Astrocyte (in vitro differentiated cells and primary cell): ENCODE data around the gene FAM171A2. TPM values are rescaled to one million over a fixed set of nuclear protein-coding genes. Genes with fewer than 3 reads are reported as not detected.

Source experiments
- DNase-seq: peaks from one replicate; pipeline ENCODE4 v3.0.0-alpha.2; 2010; ENCODE audit warnings: low read depth
- FAIRE-seq: peaks from 2 replicates; lab custom pipeline; 2011; peaks lifted over from hg19 to GRCh38; lab: Jason Lieb, UNC
- H2AFZ ChIP-seq: 2 replicates; pipeline ENCODE4 v1.6.0; 2012; ENCODE audit warnings: low read depth, low read length, inconsistent platforms
- H3K27ac ChIP-seq: 2 replicates; pipeline ENCODE4 v1.5.1; 2011; ENCODE audit warnings: low read depth, low read length, inconsistent platforms
- H3K27me3 ChIP-seq: 2 replicates; pipeline ENCODE4 v1.6.0; 2011; ENCODE audit warnings: low read length, inconsistent platforms; ENCODE audit not compliant: insufficient read depth
- H3K36me3 ChIP-seq: 2 replicates; pipeline ENCODE4 v1.5.1; 2011; ENCODE audit warnings: low read length, inconsistent platforms; ENCODE audit not compliant: insufficient read depth
- H3K4me1 ChIP-seq: 2 replicates; pipeline ENCODE4 v1.5.1; 2011; ENCODE audit warnings: low read length, inconsistent platforms; ENCODE audit not compliant: insufficient read depth
- H3K4me2 ChIP-seq: 2 replicates; pipeline ENCODE4 v1.6.0; 2012; ENCODE audit warnings: low read length, inconsistent platforms
- H3K4me3 ChIP-seq: 2 replicates; pipeline ENCODE4 v1.5.1; 2011; ENCODE audit warnings: low read depth, mild to moderate bottlenecking, low read length, inconsistent platforms; ENCODE audit not compliant: insufficient read depth
- H3K79me2 ChIP-seq: 2 replicates; pipeline ENCODE4 v1.6.0; 2012; ENCODE audit warnings: mild to moderate bottlenecking, low read length, inconsistent platforms; ENCODE audit not compliant: insufficient read depth
- H3K9ac ChIP-seq: 2 replicates; pipeline ENCODE4 v1.6.0; 2012; ENCODE audit warnings: mild to moderate bottlenecking, low read length, inconsistent platforms
- H3K9me3 ChIP-seq: 2 replicates; pipeline ENCODE4 v1.5.1; 2012; ENCODE audit warnings: low read depth, mild to moderate bottlenecking, low read length, inconsistent platforms; ENCODE audit not compliant: insufficient read depth
- H4K20me1 ChIP-seq: 2 replicates; pipeline ENCODE4 v1.6.0; 2012; ENCODE audit warnings: low read length, inconsistent platforms; ENCODE audit not compliant: insufficient read depth
- H3K27ac Mint-ChIP-seq: one replicate; pipeline ENCODE4 v1.8.0; 2021; ENCODE audit warnings: mild to moderate bottlenecking, mixed read lengths; ENCODE audit not compliant: unreplicated experiment
- H3K27me3 Mint-ChIP-seq: one replicate; pipeline ENCODE4 v1.8.0; 2021; ENCODE audit warnings: low read depth, mixed read lengths; ENCODE audit not compliant: unreplicated experiment
- H3K36me3 Mint-ChIP-seq: one replicate; pipeline ENCODE4 v1.8.0; 2021; ENCODE audit warnings: low read depth, mixed read lengths; ENCODE audit not compliant: unreplicated experiment
- H3K4me1 Mint-ChIP-seq: one replicate; pipeline ENCODE4 v1.8.0; 2021; ENCODE audit warnings: low read depth, mixed read lengths; ENCODE audit not compliant: unreplicated experiment
- H3K4me3 Mint-ChIP-seq: one replicate; pipeline ENCODE4 v1.8.0; 2021; ENCODE audit warnings: mild to moderate bottlenecking, moderate library complexity, mixed read lengths; ENCODE audit not compliant: unreplicated experiment
- H3K9me3 Mint-ChIP-seq: one replicate; pipeline ENCODE4 v1.8.0; 2021; ENCODE audit warnings: mild to moderate bottlenecking, mixed read lengths; ENCODE audit not compliant: unreplicated experiment
- CTCF ChIP-seq: IDR thresholded peaks from 2 replicates; pipeline ENCODE4 v1.5.1; 2011; ENCODE audit warnings: low read depth, mild to moderate bottlenecking, inconsistent platforms, low read length, moderate library complexity; ENCODE audit not compliant: insufficient read depth
- EZH2 ChIP-seq: IDR thresholded peaks from 2 replicates; pipeline ENCODE4 v1.6.1; 2012; ENCODE audit warnings: mild to moderate bottlenecking, low read length, inconsistent platforms; ENCODE audit not compliant: insufficient read depth
- total RNA-seq: library from RNA; stranded (reverse); gene quantifications from 2 replicates; pipeline ENCODE4 v1.2.1, GENCODE V29; 2021

FAM171A2 gene
- total RNA-seq, 1 donor from 2014 or later = 18.2 TPM

GRCh38 chr17:44375196-44376017, 11.8 kb upstream of the FAM171A2 start:
- H3K27me3 ChIP-seq = peaks cover 2% of the 10 kb centered on the region
- DNase-seq = no peak
- H3K4me1 ChIP-seq = no peaks in the 10 kb centered on the region
- no peaks in the 10 kb centered on the region for H4K20me1 ChIP-seq
- no peaks in the 10 kb centered on the region for H3K79me2 ChIP-seq
- Mint-ChIP-seq H3K27me3 (peaks cover 18% of the 10 kb centered on the region), H3K9me3 (no peaks in the 10 kb centered on the region), H3K4me1 (no peaks in the 10 kb centered on the region), H3K4me3 (no peak overlapping the region), H3K27ac (no peak overlapping the region), H3K36me3 (no peaks in the 10 kb centered on the region)
- H3K36me3 ChIP-seq = no peaks in the 10 kb centered on the region
- no peak overlapping the region for H3K9ac ChIP-seq
- no peak overlapping the region for H3K27ac ChIP-seq
- no peak overlapping the region for H3K4me2 ChIP-seq
- FAIRE-seq = no peak
- H3K4me3 ChIP-seq = no peak overlapping the region
- H3K9me3 ChIP-seq = no peaks in the 10 kb centered on the region
- TF ChIP-seq EZH2 = no peak
- no peak for TF ChIP-seq CTCF
- H2AFZ ChIP-seq = no peak overlapping the region

- no peak overlapping the region for H3K4me2 ChIP-seq
- no peak overlapping the region for H3K4me3 ChIP-seq
- Mint-ChIP-seq H3K27me3 (peaks cover 18% of the 10 kb centered on the region), H3K4me1 (no peaks in the 10 kb centered on the region), H3K36me3 (no peaks in the 10 kb centered on the region), H3K9me3 (no peaks in the 10 kb centered on the region), H3K27ac (no peak overlapping the region), H3K4me3 (no peak overlapping the region)
- no peak for DNase-seq
- H3K27ac ChIP-seq = no peak overlapping the region
- no peak overlapping the region for H2AFZ ChIP-seq
- no peaks in the 10 kb centered on the region for H4K20me1 ChIP-seq
- no peaks in the 10 kb centered on the region for H3K36me3 ChIP-seq
- H3K79me2 ChIP-seq = no peaks in the 10 kb centered on the region
- no peaks in the 10 kb centered on the region for H3K9me3 ChIP-seq
- no peak overlapping the region for H3K9ac ChIP-seq
- H3K27me3 ChIP-seq = peaks cover 2% of the 10 kb centered on the region
- H3K4me1 ChIP-seq = no peaks in the 10 kb centered on the region
- FAIRE-seq = no peak
- TF ChIP-seq EZH2 (no peak), CTCF (no peak)
Observed at GRCh38 chr17:44374306-44375195, 10.9 kb upstream of the FAM171A2 start.
